Transverse colon (tissue), 4 donors: Measurements from ENCODE around the gene ROPN1.

Experiments
- CTCF ChIP-seq, 5 experiments: fragments of 200-600 bp in 3 of 5; fragments of 450-650 bp in 2 of 5; sonication (generic) in 3 of 5; IDR thresholded peaks; 1 replicate in 2 of 5; 2 replicates in 3 of 5; pipeline ENCODE4 v1.5.1; 2016 to 2017; ENCODE audit warnings: antibody characterized with exemption in 5 of 5, inconsistent platforms in 3 of 5, mild to moderate bottlenecking in 2 of 5, moderate library complexity in 1 of 5
- POLR2AphosphoS5 ChIP-seq, 3 donors: sonication (generic); formaldehyde crosslinking; IDR thresholded peaks; one replicate each; pipeline ENCODE4 v1.6.1; 2016; ENCODE audit warnings: antibody characterized with exemption in 3 of 3

GRCh38 chr3:123919353-123919752 lies 72.6 kb downstream of the ROPN1 start:
- TF ChIP-seq CTCF (IDR thresholded peaks at IDR 0.05) = no peak
- no peak for TF ChIP-seq POLR2AphosphoS5 (IDR thresholded peaks at IDR 0.05)
